HEK293T (cell line): ENCODE results near the gene ABCB9.
A peak's percentile ranks its signal among the peaks of the same experiment; 100 is the strongest.

Experiments
- CTCF ChIA-PET: fragments of 350-600 bp; formaldehyde crosslinking; extraction: SDS; loops from one replicate; lab custom pipeline; 2021; ENCODE audit warnings: antibody characterized with exemption, inconsistent platforms; lab: Yijun Ruan, JAX
- POLR2A ChIA-PET: fragments of 350-600 bp; formaldehyde crosslinking; extraction: SDS; loops from one replicate; lab custom pipeline; 2020; ENCODE audit warnings: antibody characterized with exemption, inconsistent platforms; lab: Yijun Ruan, JAX
- DNase-seq: peaks from one replicate; pipeline ENCODE4 v3.0.0; 2012; ENCODE audit warnings: mixed read lengths; ENCODE audit errors: extremely low spot score
- ARNT ChIP-seq: fragments of 450-650 bp; IDR thresholded peaks from 2 replicates; pipeline ENCODE4 v1.6.1; 2017; ENCODE audit warnings: mild to moderate bottlenecking
- BHLHE40 ChIP-seq: fragments of 450-650 bp; IDR thresholded peaks from 2 replicates; pipeline ENCODE4 v1.6.1; 2016; ENCODE audit warnings: mild to moderate bottlenecking, moderate library complexity, borderline replicate concordance
- CTBP1 ChIP-seq: fragments of 450-650 bp; IDR thresholded peaks from 2 replicates; pipeline ENCODE4 v1.6.1; 2016; ENCODE audit warnings: borderline replicate concordance
- ELF4 ChIP-seq: fragments of 450-650 bp; IDR thresholded peaks from 2 replicates; pipeline ENCODE4 v1.6.1; 2017; ENCODE audit warnings: antibody characterized with exemption
- FOXA1 ChIP-seq: fragments of 450-650 bp; IDR thresholded peaks from 2 replicates; pipeline ENCODE4 v1.6.1; 2016; ENCODE audit warnings: mild to moderate bottlenecking
- FOXK2 ChIP-seq: fragments of 450-650 bp; IDR thresholded peaks from 2 replicates; pipeline ENCODE4 v1.6.1; 2016; ENCODE audit warnings: mild to moderate bottlenecking
- FOXM1 ChIP-seq: fragments of 450-650 bp; IDR thresholded peaks from 2 replicates; pipeline ENCODE4 v1.6.1; 2017; ENCODE audit warnings: mild to moderate bottlenecking, borderline replicate concordance
- HDGF ChIP-seq: fragments of 450-650 bp; IDR thresholded peaks from 2 replicates; pipeline ENCODE4 v1.6.1; 2017; ENCODE audit warnings: antibody characterized with exemption, borderline replicate concordance
- L3MBTL2 ChIP-seq: fragments of 450-650 bp; conservative IDR thresholded peaks from 2 replicates; pipeline ENCODE4 v1.6.1; 2016; ENCODE audit warnings: mild to moderate bottlenecking
- LEF1 ChIP-seq: fragments of 450-650 bp; IDR thresholded peaks from 2 replicates; pipeline ENCODE4 v1.6.1; 2017; ENCODE audit warnings: mild to moderate bottlenecking, borderline replicate concordance
- NFRKB ChIP-seq: fragments of 450-650 bp; IDR thresholded peaks from 2 replicates; pipeline ENCODE4 v1.6.1; 2016; ENCODE audit warnings: mild to moderate bottlenecking, moderate library complexity
- PKNOX1 ChIP-seq: fragments of 450-650 bp; IDR thresholded peaks from 2 replicates; pipeline ENCODE4 v1.6.1; 2016
- SP1 ChIP-seq: fragments of 450-650 bp; IDR thresholded peaks from 2 replicates; pipeline ENCODE4 v1.6.1; 2017
- SUZ12 ChIP-seq: fragments of 450-650 bp; IDR thresholded peaks from 2 replicates; pipeline ENCODE4 v1.6.1; 2016; ENCODE audit warnings: mild to moderate bottlenecking
- TARDBP ChIP-seq: fragments of 450-650 bp; IDR thresholded peaks from 2 replicates; pipeline ENCODE4 v1.6.1; 2016
- ZNF384 ChIP-seq: fragments of 450-650 bp; IDR thresholded peaks from 2 replicates; pipeline ENCODE4 v1.6.1; 2016

ABCB9 gene

GRCh38 chr12:122977655-122978392 lies 11.6 kb upstream of the ABCB9 start:
- TF ChIP-seq TARDBP (no peak), NFRKB (no peak), SP1 (no peak), BHLHE40 (no peak), ELF4 (no peak), CTBP1 (no peak), ARNT (no peak), L3MBTL2 (no peak), PKNOX1 (no peak), LEF1 (no peak), FOXM1 (no peak), SUZ12 (no peak), HDGF (no peak), ZNF384 (no peak), FOXA1 (no peak), FOXK2 (no peak)
- no peak for DNase-seq
- ChIA-PET CTCF (no interaction called here), POLR2A (interaction anchor here (1.3 kb wide), 1 partner anchor 255 kb away, joined by 5 read pairs; the partner anchor contains the start of genes MPHOSPH9 and MTRFR)

- TF ChIP-seq TARDBP (no peak), ELF4 (no peak), FOXM1 (no peak), SUZ12 (no peak), PKNOX1 (no peak), LEF1 (no peak), CTBP1 (no peak), BHLHE40 (no peak)
- ChIA-PET CTCF (no interaction called here), POLR2A (no interaction called here)
- DNase-seq = no peak
These were observed 10.9 kb upstream of the ABCB9 start for GRCh38 chr12:122977153-122977552.

- TF ChIP-seq HDGF (no peak), ELF4 (no peak), NFRKB (no peak), PKNOX1 (no peak), FOXK2 (no peak), CTBP1 (no peak), SUZ12 (no peak)
- DNase-seq = no peak
- ChIA-PET POLR2A (interaction anchor here (1.0 to 2.5 kb wide), 4 partner anchors 10 to 256 kb away, joined by 4 to 11 read pairs (median 5); partner anchors contain the start of gene ABCB9), CTCF (no interaction called here)
These were observed 10.3 kb upstream of the ABCB9 start for GRCh38 chr12:122976648-122976975.

- ChIA-PET CTCF (no interaction called here), POLR2A (interaction anchor here (1.0 to 2.5 kb wide), 4 partner anchors 10 to 256 kb away, joined by 4 to 11 read pairs (median 5); partner anchors contain the start of gene ABCB9)
- TF ChIP-seq FOXK2 (no peak), ELF4 (no peak), SP1 (no peak), TARDBP (no peak), L3MBTL2 (no peak)
- DNase-seq = no peak
These were observed 9.8 kb upstream of the ABCB9 start for GRCh38 chr12:122975790-122976647.

GRCh38 chr12:122974892-122975789 lies 8.9 kb upstream of the ABCB9 start, which contains the start of gene OGFOD2:
Gene OGFOD2, plus strand, starts transcription at chr12:122975244. Its CDS starts 8 bp downstream, at chr12:122975252.
- POLR2A ChIA-PET = interaction anchor here (0.9 to 2.5 kb wide), 7 partner anchors 9 to 257 kb away, joined by 3 to 11 read pairs (median 4); partner anchors contain the start of gene ABCB9
- TF ChIP-seq ZNF384 (no peak), L3MBTL2 (peak; percentile 87), ARNT (no peak), TARDBP (no peak), CTBP1 (no peak), FOXM1 (no peak), FOXK2 (no peak)
- CTCF ChIA-PET = no interaction called here
- DNase-seq = peak; percentile 85
